HG03039 (cell line): ENCODE results near the gene ENAH.
A peak's percentile ranks its signal among the peaks of the same experiment; 100 is the strongest.
"Not testable (repeated sequence)": the region's sequence is repeated elsewhere in the genome, so short reads cannot be mapped to it uniquely, and the experiment has no call there.

ENCODE experiments used
- ATAC-seq: cut with Tn5 transposase; IDR thresholded peaks from one replicate; pipeline ENCODE4 v1.9.1; 2021; ENCODE audit warnings: mild to moderate bottlenecking, moderate library complexity; ENCODE audit not compliant: unreplicated experiment

The ENAH gene

DNA sequence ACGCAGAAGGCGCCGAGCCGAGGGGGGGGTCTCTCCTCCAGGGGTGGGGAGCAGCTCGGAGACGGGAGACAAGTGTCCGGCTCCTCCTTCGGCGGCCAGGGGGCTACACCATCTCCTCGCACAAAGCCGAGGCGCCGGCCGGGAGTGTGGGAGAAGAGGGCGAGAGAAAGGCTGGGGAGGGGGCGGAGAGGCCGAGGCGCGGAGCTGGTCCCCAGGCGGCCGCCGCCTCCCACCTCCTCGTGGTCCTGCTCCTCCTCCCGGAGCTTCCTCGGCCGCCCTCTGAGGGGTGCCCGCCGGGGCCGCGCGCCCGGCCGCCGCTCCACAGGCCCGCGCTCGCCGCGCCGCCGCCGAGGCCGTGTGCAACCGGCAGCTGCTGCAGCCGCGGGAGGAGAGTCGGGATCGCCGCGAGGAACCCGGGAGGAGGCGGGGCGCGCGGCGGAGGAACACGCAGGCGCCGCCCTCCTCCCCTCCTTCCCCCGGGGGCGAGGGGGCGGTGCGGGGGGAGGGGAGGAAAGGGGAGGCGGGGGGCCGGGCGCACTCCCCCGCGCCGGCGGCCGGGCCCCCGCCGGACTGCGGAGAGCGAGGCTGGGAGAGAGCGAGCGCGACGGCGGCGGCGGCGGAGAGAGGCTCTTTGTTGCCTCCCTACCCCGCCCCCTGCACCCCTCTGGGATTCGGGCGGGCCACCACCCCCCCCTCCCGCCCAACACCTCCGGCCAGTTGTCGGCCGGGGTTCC lies at the start of gene ENAH:
Gene ENAH, minus strand, starts transcription at position 395 of the 734 bp plus-strand sequence. CDS start 433 bp downstream, outside the sequence.
- peak; percentile 57 for ATAC-seq

DNA sequence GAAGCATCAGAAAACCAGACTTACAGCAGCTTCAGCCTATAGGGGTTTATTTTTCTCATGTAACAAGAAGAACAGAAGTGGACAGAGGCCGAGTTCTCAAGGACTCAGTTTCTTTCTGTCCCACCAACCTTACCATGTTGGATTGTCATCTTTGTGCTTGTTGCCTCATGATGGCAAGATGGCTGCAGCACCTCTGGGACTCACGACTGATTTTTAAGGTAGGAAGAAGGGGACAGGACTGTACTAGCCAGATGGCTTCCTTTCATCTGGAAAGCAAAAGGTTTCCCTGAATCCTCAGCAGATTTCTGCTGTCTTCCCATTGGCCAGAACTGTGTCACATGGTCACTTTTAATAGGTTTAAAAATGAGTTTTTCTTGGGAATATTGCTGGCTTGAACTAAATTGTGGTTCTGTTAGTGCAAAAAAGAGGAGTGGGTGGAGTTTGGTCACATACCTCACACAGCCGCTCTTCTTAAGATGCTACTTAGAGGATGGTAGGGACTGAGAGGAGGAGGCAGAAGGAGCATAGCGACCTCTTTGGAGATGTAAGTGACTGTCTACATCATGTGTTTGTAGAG lies 48.1 kb upstream of the ENAH start:
- no peak for ATAC-seq

DNA sequence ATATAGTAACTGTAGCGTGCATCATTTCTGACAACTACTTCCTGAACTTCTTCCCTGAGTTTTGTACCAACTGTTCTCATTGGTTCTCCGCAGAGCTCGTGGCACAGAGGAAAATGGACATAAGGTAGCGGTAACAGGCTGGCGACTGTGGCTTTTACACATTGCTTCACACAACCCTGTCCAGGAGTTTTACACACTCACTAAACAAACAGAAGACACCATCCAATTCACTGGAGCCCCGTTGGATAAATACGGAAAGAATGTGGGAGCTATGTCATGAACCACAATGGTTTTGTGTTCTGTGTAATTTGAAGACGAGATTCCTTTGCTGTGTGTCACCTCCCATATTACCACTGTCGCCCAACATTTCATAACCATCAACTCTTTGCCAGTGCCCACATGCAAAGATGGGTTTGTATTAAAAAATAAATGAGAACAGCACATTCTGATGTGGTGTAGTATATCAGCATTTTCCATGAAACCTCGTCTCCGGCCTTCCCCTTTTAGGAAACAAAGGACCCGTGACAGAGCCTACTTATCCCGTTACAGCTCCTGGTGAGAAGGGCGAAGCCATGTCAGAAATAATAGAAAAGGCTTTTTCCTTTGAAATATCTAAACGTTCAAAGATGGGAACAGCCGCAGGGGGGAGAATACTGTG lies 47.4 kb upstream of the ENAH start:
- no peak for ATAC-seq

DNA sequence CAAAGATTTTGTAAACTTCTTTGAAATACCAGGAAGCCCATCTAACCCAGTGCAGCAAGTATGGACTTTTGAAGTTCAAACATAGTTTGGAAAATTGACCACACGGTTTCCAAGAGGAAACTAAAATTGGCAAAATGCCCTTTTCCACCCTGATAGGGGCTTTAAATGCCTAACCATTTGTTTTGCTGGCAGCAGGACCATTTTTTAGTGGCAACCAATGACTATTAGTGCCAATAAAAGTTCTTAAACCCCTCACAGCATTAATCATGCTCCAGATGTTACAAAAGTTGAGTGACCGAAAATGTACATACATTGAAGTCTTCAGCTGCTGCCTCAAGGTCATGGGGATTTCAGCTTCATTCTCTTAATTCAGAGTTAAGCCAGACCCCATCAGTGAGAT lies 46.4 kb upstream of the ENAH start:
- no peak for ATAC-seq

DNA sequence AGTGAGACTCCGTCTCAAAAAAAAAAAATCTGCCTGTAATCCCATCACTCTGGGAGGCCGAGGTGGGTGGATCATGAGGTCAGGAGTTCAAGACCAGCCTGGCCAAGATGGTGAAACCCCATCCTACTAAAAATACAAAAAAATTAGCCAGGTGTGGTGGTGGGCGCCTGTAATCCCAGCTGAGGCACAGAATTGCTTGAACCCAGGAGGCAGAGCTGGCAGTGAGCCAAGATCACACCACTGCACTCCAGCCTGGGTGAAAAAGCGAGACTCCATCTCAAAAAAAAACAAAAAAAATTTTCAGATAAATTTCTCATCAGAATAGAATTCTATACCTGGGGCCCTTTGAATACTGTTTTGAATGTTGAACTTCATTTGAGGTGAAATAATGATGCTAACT lies 45.3 kb upstream of the ENAH start:
- ATAC-seq, result not testable (repeated sequence)

DNA sequence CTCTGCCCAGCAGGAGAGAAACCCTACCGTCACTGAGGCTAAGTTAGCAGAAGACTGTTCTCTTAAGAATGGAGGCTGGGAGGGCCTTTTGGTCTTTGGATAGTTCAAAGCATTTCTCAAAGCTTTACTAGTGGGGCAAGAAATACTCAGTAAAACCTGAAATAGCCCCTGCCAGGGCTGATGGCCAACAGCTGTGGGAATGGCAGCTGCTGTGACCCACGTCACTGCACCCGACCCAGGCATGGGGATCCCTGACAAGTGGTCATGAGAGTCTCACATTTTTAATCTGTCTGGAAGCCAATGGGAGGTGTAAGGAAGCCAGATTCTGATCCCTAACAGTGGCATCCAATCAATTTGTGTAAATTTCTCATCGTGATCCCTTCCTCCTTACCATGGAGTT lies 44.5 kb upstream of the ENAH start:
- ATAC-seq, result no peak

DNA sequence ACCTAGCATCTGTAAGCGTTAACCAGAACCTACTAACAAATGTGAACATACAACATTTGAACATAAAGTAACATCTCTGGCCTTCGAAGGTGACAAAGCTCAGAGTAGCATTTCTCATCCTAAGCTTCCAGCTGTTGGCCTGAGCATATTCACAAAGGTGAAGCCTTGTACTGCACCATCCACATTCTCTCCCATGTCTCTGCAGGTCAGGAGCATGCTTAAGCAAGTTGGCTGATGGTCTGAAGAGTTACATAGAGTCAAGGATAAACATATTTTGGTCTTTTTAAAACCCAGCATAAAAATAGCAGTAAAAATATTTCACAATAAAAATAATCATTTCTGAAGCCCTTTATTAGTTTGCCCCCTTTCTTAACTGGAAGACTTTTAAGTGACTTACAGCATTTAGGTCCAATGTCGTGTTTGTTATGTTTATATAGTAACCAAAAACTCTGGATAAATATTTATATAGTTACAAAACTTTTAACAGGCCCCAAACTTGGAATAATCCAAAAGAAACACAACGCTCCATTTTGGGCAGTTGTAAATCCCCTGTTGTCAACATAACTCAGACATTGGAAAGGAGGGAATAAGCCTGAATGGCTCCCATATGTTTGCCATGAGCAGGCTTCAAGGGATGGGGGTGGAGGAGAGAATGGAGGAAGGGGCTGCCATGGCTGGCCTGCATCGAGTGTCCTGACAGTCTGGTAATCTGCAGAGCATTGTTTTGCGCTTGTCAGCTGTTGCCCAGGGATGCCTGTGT lies 42.8 kb upstream of the ENAH start:
- no peak for ATAC-seq

DNA sequence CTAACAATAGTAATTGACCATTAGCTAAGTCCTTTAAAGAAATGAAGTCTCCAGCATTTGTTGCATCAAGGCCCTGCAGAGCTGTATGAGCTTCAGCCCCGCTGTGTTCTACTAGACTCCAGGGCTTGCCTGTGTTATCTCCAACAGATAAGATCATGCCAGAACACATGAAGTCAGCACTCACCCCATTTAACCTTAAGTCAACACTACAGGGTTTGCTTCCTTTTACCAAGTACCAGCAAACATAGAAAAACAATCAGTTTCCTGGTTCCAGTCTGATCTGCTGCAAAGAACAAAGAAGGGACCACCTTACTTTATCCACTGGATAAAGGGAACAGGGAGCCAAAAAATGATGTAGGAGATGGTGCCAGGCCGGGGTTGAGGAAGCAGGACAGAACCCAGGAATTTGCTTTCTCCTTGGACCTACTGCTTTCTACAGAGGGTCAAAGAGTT lies 41.3 kb upstream of the ENAH start:
- ATAC-seq, result no peak

DNA sequence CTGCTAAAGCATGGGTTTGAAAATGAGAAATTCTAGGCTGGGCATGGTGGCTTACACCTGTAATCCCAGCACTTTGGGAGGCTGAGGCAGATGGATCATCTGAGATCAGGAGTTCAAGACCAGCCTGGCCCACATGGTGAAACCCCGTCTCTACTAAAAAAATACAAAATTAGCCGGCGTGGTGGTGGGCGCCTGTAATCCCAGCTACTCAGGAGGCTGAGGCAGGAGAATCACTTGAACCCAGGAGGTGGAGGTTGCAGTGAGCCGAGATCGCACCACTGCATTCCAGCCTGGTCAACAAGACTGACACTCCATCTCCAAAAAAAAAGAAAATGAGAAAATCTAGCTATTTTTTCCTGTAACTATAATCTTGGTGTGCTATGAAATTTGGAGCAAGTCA lies 40.8 kb upstream of the ENAH start:
- ATAC-seq, result not testable (repeated sequence)

DNA sequence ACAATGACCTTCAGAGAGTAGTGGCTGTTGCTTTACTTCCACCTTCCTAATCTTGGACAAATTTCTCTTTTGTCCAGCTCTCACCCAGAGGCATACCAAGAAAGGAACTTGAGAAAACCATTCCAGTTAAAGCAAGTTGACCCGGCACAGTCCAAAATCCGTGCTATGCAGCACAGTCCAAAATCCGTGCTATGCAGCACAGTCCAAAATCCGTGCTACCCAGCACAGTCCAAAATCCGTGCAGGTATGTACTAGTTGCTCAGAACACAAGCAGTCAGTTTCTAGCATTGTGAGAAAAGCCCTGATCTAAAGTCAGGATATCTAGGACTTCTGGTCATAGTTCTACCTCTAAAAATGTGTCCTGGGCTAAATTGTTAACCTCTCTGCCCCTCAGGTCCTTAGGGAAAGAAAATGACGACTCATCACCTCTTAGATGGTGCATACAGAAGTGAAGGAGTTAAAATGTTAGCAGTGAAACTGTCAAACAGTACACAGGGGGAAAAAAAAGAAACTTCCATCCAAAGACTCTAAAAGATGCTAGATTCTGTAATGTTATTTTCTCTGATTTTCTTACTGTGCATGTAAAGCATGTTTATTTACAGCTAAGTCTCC lies 40.3 kb upstream of the ENAH start:
- no peak for ATAC-seq

DNA sequence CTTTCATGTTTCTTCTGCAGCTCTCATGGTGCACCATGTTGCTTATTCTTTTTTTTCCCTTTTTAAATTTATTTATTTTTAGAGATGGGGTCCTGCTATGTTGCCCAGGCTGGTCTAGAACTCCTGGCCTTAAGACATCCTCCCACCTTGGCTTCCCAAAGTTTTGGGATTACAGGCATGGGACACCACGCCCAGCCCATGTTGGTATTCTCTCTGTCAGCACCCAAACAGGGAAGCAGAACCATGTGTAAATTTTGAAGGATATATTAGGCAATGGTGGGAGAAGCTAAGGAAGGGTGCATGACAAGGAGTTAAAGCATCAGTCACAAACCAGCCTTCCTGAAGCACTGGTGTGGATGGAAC lies 39.6 kb upstream of the ENAH start:
- no peak for ATAC-seq

DNA sequence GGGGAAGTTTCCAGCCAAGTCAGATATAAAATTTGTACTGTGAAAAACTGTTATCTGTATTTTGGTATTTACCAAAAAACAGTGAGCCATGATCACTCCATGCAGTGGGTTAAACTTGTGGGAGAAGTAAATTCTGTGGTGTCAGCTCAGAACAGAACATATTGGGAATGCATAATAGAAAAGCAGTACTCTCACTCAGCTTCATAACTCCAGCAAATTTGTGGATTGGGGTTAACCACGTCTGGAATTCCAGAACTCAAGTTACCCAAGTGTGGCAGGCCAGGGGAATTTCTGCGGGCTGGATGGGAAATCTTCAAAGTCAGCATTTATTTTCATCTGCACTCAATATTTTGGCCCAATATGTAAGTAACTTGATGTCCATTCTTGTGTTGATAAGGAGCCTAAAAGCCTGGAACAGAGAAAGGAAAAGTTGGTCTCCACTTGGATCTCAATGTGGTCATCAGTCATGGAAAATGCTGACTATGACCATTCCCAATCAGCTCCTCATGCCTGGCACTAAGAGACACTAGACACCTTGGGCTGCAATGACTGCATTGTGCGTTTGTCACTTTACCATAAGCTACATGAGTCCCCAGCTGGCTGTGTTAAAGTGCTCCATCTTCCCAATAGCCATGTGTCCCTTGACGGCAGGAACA lies 39.1 kb upstream of the ENAH start:
- no peak for ATAC-seq

DNA sequence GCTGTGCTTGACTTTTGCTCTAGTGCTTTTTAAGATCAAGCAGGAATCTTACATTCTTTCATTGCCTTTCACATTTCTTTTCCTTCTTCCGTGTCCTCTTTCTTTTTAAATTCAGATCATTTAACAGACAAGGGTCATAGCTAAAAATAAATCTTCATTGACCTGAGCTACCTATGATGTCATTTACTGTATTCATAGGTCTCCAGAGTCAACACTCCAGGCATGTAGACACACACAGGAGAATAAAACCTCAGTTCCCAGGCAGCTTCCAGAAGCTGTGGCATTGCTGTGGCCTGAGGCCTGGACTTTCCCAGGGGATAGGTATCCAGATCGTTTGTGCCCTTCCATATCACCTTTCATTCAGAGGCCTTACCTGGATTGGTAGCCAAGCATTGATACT lies 38.5 kb upstream of the ENAH start:
- no peak for ATAC-seq

DNA sequence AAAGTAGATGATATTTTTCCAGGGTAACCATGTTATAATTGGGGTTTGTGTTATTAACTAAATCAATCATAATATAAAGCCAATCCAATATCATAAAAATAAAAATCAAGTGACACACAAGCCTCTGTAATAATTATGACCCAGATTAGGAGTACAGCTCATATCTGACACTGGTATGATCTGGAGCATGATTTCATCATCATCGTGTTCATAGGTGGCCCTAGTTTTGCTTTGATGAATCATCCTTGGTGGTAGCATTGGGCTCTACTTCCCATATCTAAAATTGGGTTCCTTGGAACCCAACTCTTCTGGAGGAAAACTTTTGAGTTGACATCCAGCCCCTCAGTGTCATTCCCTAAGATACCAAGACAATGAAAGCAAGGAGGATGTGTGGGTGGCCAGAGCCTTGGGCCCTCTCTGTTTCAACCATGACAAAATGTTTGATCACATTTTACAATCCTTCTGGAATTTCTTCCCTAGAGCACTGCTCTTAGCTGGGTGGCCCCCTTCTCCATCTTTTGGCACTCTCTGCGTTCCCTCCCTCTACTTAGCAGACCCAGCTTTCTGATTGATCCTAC lies 37.0 kb upstream of the ENAH start:
- no peak for ATAC-seq

DNA sequence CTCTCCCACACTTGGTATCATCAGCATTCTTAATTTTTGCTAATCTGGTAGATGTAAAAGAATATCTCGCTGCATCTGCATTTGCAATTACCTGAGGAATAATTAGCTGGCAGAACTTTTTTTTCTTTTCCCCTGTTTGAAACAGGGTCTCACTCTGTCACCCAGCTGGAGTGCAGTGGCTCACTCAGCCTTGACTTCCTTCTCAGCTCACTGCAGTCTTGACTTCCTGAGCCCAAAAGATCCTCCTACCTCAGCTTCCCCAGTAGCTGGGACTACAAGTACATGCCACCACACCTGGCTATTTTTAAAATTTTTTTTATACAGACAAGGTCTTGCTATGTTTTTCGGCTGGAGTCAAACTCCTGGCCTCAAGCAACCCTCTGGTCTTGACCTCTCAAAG lies 35.4 kb upstream of the ENAH start:
- ATAC-seq, result no peak

DNA sequence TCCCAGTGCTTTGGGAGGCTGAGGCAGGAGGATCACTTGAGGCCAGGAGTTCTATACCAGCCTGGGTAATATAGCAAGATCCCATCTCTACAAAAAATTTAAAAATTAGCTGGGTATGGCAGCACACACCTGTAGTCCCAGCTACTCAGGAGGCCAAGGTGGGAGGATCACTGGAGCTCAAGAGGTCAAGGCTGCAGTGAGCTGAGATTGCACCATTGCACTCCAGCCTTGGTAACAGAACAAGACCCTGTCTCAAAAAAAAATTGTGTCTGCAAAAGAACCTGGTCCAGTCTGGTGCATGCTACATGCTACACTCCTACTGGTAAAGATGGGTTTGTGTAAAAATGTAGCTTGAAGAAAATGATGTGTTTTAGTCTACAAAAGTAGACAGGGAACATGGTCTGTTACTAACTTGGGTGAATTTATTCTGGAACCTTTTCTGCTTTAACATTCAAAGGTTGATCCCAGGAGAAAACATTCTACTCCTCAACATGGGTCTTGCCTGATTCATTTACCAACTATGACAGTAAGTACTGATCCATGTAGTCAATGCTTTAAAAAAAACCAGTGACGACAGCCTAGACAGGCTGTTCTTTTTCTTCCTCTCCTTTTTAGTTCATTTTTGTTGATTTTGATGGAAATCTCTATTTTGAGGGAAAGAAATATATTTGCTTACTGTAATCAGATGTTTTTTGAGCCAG lies 32.7 kb upstream of the ENAH start:
- no peak for ATAC-seq

DNA sequence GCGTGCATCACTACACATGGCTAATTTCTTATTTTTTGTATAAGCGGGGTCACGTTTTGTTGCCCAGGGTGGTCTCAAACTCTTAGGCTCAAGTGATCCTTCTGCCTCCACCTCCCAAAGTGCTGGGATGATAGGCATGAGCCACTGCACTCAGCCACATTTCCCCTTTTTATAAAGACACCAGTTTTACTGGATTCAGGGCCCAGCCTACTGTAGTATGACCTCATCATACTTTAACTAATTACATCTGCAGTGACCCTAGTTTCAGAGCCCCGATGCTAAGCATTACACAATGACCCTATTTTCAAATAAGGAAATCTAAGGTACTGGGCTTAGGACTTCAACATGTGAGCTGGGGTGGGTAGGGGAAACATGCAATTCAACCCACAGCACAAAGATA lies 31.8 kb upstream of the ENAH start:
- no peak for ATAC-seq

DNA sequence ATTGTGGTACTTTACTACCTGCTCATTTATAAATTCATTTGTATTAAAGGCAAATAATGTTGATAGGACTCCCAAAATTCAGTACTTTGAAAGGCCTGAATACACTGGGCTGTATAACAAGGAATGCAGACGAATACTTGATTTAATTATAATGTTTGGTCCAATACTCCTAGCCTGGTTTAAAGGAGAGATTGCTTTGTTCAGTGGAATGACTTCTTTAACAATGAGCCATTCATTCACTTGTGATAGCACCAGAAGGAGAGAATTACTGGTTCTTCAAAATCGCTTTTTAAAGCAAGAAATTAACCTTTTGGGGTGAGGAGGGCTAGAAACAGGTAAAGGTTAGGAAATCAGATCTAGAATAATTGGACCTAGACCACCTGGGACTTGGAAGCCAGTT lies 28.3 kb upstream of the ENAH start:
- ATAC-seq, result no peak

DNA sequence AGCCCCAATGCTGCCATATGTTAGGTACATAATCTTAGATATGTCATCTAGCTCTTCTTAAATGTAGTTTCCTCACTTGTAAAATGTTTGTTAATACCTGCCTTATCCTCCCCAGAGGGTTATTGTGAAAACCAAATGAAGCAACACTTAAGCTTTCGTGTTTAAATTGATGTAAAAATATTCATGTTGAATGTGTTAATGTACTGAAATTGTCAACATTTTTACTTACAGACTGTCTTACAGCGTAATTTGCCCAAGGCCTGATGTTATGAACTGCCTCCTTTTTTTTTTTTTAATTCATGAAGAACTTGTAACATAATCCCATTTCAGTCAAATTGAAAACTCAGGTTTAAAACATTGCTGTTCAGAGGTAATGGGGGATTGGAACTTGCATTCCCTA lies 25.6 kb upstream of the ENAH start:
- no peak for ATAC-seq
